ENCODE data around the gene GPC5.
"Not testable (repeated sequence)": the region's sequence is repeated elsewhere in the genome, so short reads cannot be mapped to it uniquely, and the experiment has no call there.

GPC5 gene

GRCh38 chr13:92415781-92416180 is 1017.4 kb downstream of the GPC5 start:
- DNase-seq = no peak

- no peak for DNase-seq
Measured at GRCh38 chr13:92418818-92419412, 1020.5 kb downstream of the GPC5 start.

GRCh38 chr13:92429231-92429630 is 1030.8 kb downstream of the GPC5 start:
- no peak for DNase-seq

GRCh38 chr13:92433386-92433785 is 1035.0 kb downstream of the GPC5 start:
- no peak for DNase-seq

GRCh38 chr13:92433963-92434362 is 1035.5 kb downstream of the GPC5 start:
- DNase-seq = no peak

GRCh38 chr13:92436924-92437323 is 1038.5 kb downstream of the GPC5 start:
- no peak for DNase-seq

GRCh38 chr13:92444244-92444643 is 1045.8 kb downstream of the GPC5 start:
- DNase-seq = no peak

- DNase-seq = no peak
Measured at GRCh38 chr13:92451060-92451459, 1052.6 kb downstream of the GPC5 start.

- DNase-seq = no peak
Measured at GRCh38 chr13:92452840-92453239, 1054.4 kb downstream of the GPC5 start.

GRCh38 chr13:92459306-92459705 is 1060.9 kb downstream of the GPC5 start:
- peak; percentile 79 for DNase-seq

- DNase-seq = no peak
Measured at GRCh38 chr13:92460479-92460878, 1062.1 kb downstream of the GPC5 start.

GRCh38 chr13:92461402-92461801 is 1063.0 kb downstream of the GPC5 start:
- peak; percentile 75 for DNase-seq

GRCh38 chr13:92461831-92462230 is 1063.4 kb downstream of the GPC5 start:
- DNase-seq = no peak

- peak; percentile 90 for DNase-seq
Measured at GRCh38 chr13:92463134-92463533, 1064.7 kb downstream of the GPC5 start.

- DNase-seq = no peak
Measured at GRCh38 chr13:92473765-92474475, 1075.5 kb downstream of the GPC5 start.

- DNase-seq = no peak
Measured at GRCh38 chr13:92480387-92480786, 1082.0 kb downstream of the GPC5 start.

- not testable (repeated sequence) for DNase-seq
Measured at GRCh38 chr13:92482790-92483189, 1084.4 kb downstream of the GPC5 start.

- DNase-seq = no peak
Measured at GRCh38 chr13:92483894-92484293, 1085.5 kb downstream of the GPC5 start.

GRCh38 chr13:92487238-92487637 is 1088.8 kb downstream of the GPC5 start:
- no peak for DNase-seq

- DNase-seq = no peak
Measured at GRCh38 chr13:92488249-92488852, 1089.9 kb downstream of the GPC5 start.

- no peak for DNase-seq
Measured at GRCh38 chr13:92491839-92492238, 1093.4 kb downstream of the GPC5 start.

GRCh38 chr13:92494915-92495314 is 1096.5 kb downstream of the GPC5 start:
- no peak for DNase-seq

- peak; percentile 78 for DNase-seq
Measured at GRCh38 chr13:92500192-92500591, 1101.8 kb downstream of the GPC5 start.

- DNase-seq = peak; percentile 8
Measured at GRCh38 chr13:92510416-92510815, 1112.0 kb downstream of the GPC5 start.

All from NCI-H82 (cell line).